ENCODE data around the gene UBA6.

DNA sequence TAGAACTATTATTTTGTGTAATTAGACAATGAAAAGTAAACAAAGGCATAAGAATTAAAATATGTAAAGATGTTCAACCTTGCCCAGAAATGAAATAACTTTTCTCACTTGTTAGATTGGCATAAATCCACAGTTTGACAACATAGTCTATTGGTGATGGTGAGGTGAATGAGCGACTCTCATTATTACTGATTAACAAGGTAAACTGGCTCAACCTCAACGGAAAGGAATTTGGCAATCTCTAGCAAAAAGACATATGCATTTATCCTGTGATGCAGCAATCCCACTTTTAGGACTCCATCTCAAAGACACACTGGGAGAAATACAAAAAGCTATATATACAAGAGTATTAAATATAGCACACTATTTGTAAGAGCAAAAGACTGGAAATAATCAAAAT lies 22.3 kb downstream of the UBA6 start:
- TF ChIP-seq EZH2phosphoT487 (IDR thresholded peaks at IDR 0.05; ENCODE audit: insufficient read depth, low read depth) (no peak), EZH2 (IDR thresholded peaks at IDR 0.05; ENCODE audit: insufficient read depth, poor library complexity, severe bottlenecking) (no peak)
